GM19099 (cell line): ENCODE data around the gene ADGRL2.

Source experiments
- POLR2A ChIP-seq: IDR thresholded peaks from 3 replicates; pipeline ENCODE4 v1.6.1; 2011; ENCODE audit warnings: low read depth; ENCODE audit not compliant: insufficient read length; ENCODE audit errors: extremely low read depth

ADGRL2 gene

GRCh38 chr1:81850495-81850894 lies 49.8 kb downstream of the ADGRL2 start:
- no peak for TF ChIP-seq POLR2A

GRCh38 chr1:81851217-81851616 lies 50.5 kb downstream of the ADGRL2 start:
- TF ChIP-seq POLR2A: no peak

GRCh38 chr1:81852961-81853360 lies 52.2 kb downstream of the ADGRL2 start:
- TF ChIP-seq POLR2A: no peak

- no peak for TF ChIP-seq POLR2A
These were observed 66.5 kb downstream of the ADGRL2 start for GRCh38 chr1:81867235-81867634.

GRCh38 chr1:81869307-81869706 lies 68.6 kb downstream of the ADGRL2 start:
- no peak for TF ChIP-seq POLR2A

GRCh38 chr1:81873946-81874345 lies 73.2 kb downstream of the ADGRL2 start:
- no peak for TF ChIP-seq POLR2A

- no peak for TF ChIP-seq POLR2A
These were observed 73.7 kb downstream of the ADGRL2 start for GRCh38 chr1:81874461-81874860.

GRCh38 chr1:81874940-81875339 lies 74.2 kb downstream of the ADGRL2 start:
- TF ChIP-seq POLR2A: no peak

- TF ChIP-seq POLR2A: no peak
These were observed 76.4 kb downstream of the ADGRL2 start for GRCh38 chr1:81876901-81877733.

- TF ChIP-seq POLR2A: no peak
These were observed 77.2 kb downstream of the ADGRL2 start for GRCh38 chr1:81877940-81878339.

GRCh38 chr1:81878538-81878937 lies 77.8 kb downstream of the ADGRL2 start:
- TF ChIP-seq POLR2A: no peak

GRCh38 chr1:81880781-81881180 lies 80.0 kb downstream of the ADGRL2 start:
- TF ChIP-seq POLR2A: no peak

GRCh38 chr1:81885291-81885690 lies 84.6 kb downstream of the ADGRL2 start:
- no peak for TF ChIP-seq POLR2A

GRCh38 chr1:81887421-81888144 lies 86.8 kb downstream of the ADGRL2 start:
- TF ChIP-seq POLR2A: no peak

GRCh38 chr1:81889166-81889565 lies 88.4 kb downstream of the ADGRL2 start:
- TF ChIP-seq POLR2A: no peak

GRCh38 chr1:81894867-81895266 lies 94.1 kb downstream of the ADGRL2 start:
- TF ChIP-seq POLR2A: no peak

- no peak for TF ChIP-seq POLR2A
These were observed 98.6 kb downstream of the ADGRL2 start for GRCh38 chr1:81899214-81899821.

GRCh38 chr1:81907575-81907974 lies 106.8 kb downstream of the ADGRL2 start:
- no peak for TF ChIP-seq POLR2A
